A549 (cell line): ENCODE data around the gene COX10. TPM values are rescaled to one million over a fixed set of nuclear protein-coding genes. Genes with fewer than 3 reads are reported as not detected.

Experiments used
- ATAC-seq, 2 experiments: fragments of 200-7000 bp in 1 of 2; fragments of >200 bp in 1 of 2; cut with Nextera tagmentation in 1 of 2; cut with Tn5 transposase in 1 of 2; 3 replicates each; pipeline versions ENCODE4 v1.8.0 to v1.9.1; 2018 to 2020; ENCODE audit warnings: mild to moderate bottlenecking in 1 of 2, moderate library complexity in 1 of 2
- CTCF ChIA-PET: fragments of 300-600 bp; sonication (Branson Sonifier 250); formaldehyde crosslinking; extraction: SDS; loops from one replicate; lab custom pipeline; 2021; ENCODE audit warnings: antibody characterized with exemption, inconsistent platforms; lab: Yijun Ruan, JAX
- POLR2A ChIA-PET: fragments of 350-600 bp; formaldehyde crosslinking; extraction: SDS; loops from one replicate; lab custom pipeline; 2021; ENCODE audit warnings: antibody characterized with exemption, inconsistent platforms; lab: Yijun Ruan, JAX
- DNase-seq, 2 experiments: peaks; one replicate each; pipeline versions ENCODE4 v3.0.0 to v3.0.0-alpha.2; 2011 to 2016; ENCODE audit warnings: low read depth in 1 of 2, low spot score in 1 of 2
- FAIRE-seq: peaks from 2 replicates; lab custom pipeline; 2011; peaks lifted over from hg19 to GRCh38; lab: Jason Lieb, UNC
- H3K27ac ChIP-seq, 2 experiments: fragments of >200 bp; sonication (Bioruptor Twin); formaldehyde crosslinking; 3 replicates each; pipeline ENCODE4 v1.5.1; 2016 to 2017
- H3K4me1 ChIP-seq: fragments of >200 bp; sonication (Bioruptor Twin); formaldehyde crosslinking; 3 replicates; pipeline ENCODE4 v1.6.1; 2016
- H3K4me2 ChIP-seq: fragments of >200 bp; sonication (Bioruptor Twin); formaldehyde crosslinking; 3 replicates; pipeline ENCODE4 v1.6.1; 2016
- H3K4me3 ChIP-seq: fragments of >200 bp; sonication (Bioruptor Twin); formaldehyde crosslinking; 3 replicates; pipeline ENCODE4 v1.5.1; 2016
- H3K9me3 ChIP-seq: fragments of >200 bp; sonication (Bioruptor Twin); formaldehyde crosslinking; 3 replicates; pipeline ENCODE4 v1.6.1; 2016
- ATOH8 ChIP-seq: fragments of 250-450 bp; sonication (Bioruptor Pico); IDR thresholded peaks from 2 replicates; pipeline ENCODE4 v1.5.0; 2020; ENCODE audit warnings: low read depth, mild to moderate bottlenecking, moderate library complexity
- BHLHE40 ChIP-seq: IDR thresholded peaks from 2 replicates; pipeline ENCODE4 v1.6.1; 2012; ENCODE audit warnings: low read depth, low read length, inconsistent platforms
- CHD4 ChIP-seq: fragments of 200-600 bp; sonication (generic); IDR thresholded peaks from 2 replicates; pipeline ENCODE4 v1.6.1; 2016; ENCODE audit warnings: antibody characterized with exemption, mild to moderate bottlenecking, borderline replicate concordance
- ESRRA ChIP-seq: fragments of 150-350 bp; IDR thresholded peaks from 2 replicates; pipeline ENCODE4 v1.6.1; 2014; ENCODE audit warnings: mild to moderate bottlenecking, low read length, borderline replicate concordance
- HDAC2 ChIP-seq: fragments of 200-600 bp; sonication (generic); IDR thresholded peaks from 2 replicates; pipeline ENCODE4 v1.6.1; 2016
- HMGXB4 ChIP-seq: fragments of 250-450 bp; sonication (Bioruptor Pico); IDR thresholded peaks from 2 replicates; pipeline ENCODE4 v1.5.0; 2021; ENCODE audit warnings: mild to moderate bottlenecking, moderate library complexity, borderline replicate concordance
- HOXA7 ChIP-seq: fragments of 250-450 bp; sonication (Bioruptor Pico); IDR thresholded peaks from 2 replicates; pipeline ENCODE4 v1.5.0; 2020; ENCODE audit warnings: mild to moderate bottlenecking, moderate library complexity
- HOXB13 ChIP-seq: fragments of 250-450 bp; sonication (Bioruptor Pico); IDR thresholded peaks from 2 replicates; pipeline ENCODE4 v1.5.0; 2020; ENCODE audit warnings: low read depth, mild to moderate bottlenecking, moderate library complexity
- JUNB ChIP-seq: fragments of >200 bp; sonication (Bioruptor Twin); formaldehyde crosslinking; IDR thresholded peaks from 2 replicates; pipeline ENCODE4 v1.6.1; 2016
- KDM5A ChIP-seq: fragments of 200-600 bp; sonication (generic); IDR thresholded peaks from 2 replicates; pipeline ENCODE4 v1.6.1; 2016; ENCODE audit warnings: antibody characterized with exemption, mild to moderate bottlenecking
- PHF8 ChIP-seq: fragments of 200-600 bp; sonication (generic); IDR thresholded peaks from 2 replicates; pipeline ENCODE4 v1.6.1; 2016; ENCODE audit warnings: low read depth, mild to moderate bottlenecking, antibody characterized with exemption, moderate library complexity, borderline replicate concordance
- POLR2A ChIP-seq: IDR thresholded peaks from 2 replicates; pipeline ENCODE4 v1.6.1; 2012; ENCODE audit warnings: mild to moderate bottlenecking, low read length
- RARB ChIP-seq: fragments of 250-450 bp; sonication (Bioruptor Pico); IDR thresholded peaks from 2 replicates; pipeline ENCODE4 v1.8.0; 2021; ENCODE audit warnings: mild to moderate bottlenecking, moderate library complexity
- SMC3 ChIP-seq: fragments of >200 bp; sonication (Bioruptor Twin); formaldehyde crosslinking; IDR thresholded peaks from 3 replicates; pipeline ENCODE4 v1.6.1; 2018; ENCODE audit warnings: inconsistent platforms
- SREBF2 ChIP-seq: fragments of 450-650 bp; IDR thresholded peaks from 2 replicates; pipeline ENCODE4 v1.6.1; 2014; ENCODE audit warnings: mild to moderate bottlenecking, moderate library complexity
- TFCP2L1 ChIP-seq: fragments of 250-450 bp; sonication (Bioruptor Pico); IDR thresholded peaks from 2 replicates; pipeline ENCODE4 v1.5.0; 2021; ENCODE audit warnings: mild to moderate bottlenecking
- USF2 ChIP-seq: fragments of 450-650 bp; IDR thresholded peaks from 2 replicates; pipeline ENCODE4 v1.6.1; 2014; ENCODE audit warnings: antibody characterized with exemption
- ZFP36 ChIP-seq: fragments of 450-650 bp; IDR thresholded peaks from 2 replicates; pipeline ENCODE4 v1.6.1; 2014; ENCODE audit warnings: borderline replicate concordance; ENCODE audit not compliant: partially characterized antibody
- ZNF302 ChIP-seq: fragments of 250-450 bp; sonication (Bioruptor Pico); IDR thresholded peaks from 2 replicates; pipeline ENCODE4 v1.9.0; 2021; ENCODE audit warnings: inconsistent platforms, mild to moderate bottlenecking, moderate library complexity
- WGBS: methylation state at CpG from one replicate; pipeline ENCODE4 v1.1.6; 2017; ENCODE audit errors: missing lambda C conversion rate; 5-methylcytosine and 5-hydroxymethylcytosine counted together
- polyA plus RNA-seq, 4 experiments: library from polyadenylated mRNA; depleted of rRNA in 3 of 4; stranded (reverse); fragments of >200 nt; fragmentation: RNase III in 1 of 4; extraction: RNeasy Plus Mini Kit Qiagen cat#74134 plus additional on column Dnase treatment in 1 of 4; gene quantifications; 2 replicates in 3 of 4; 3 replicates in 1 of 4; pipeline ENCODE4 v1.2.3, GENCODE V29; 2011 to 2017
- TF ChIP-seq, protein P1 (sequence below): fragments of >200 bp; sonication (Bioruptor Twin); formaldehyde crosslinking; IDR thresholded peaks from 2 replicates; pipeline ENCODE4 v1.6.1; 2016
- TF ChIP-seq, protein P2 (sequence below): IDR thresholded peaks from 2 replicates; pipeline ENCODE4 v1.6.1; 2012; ENCODE audit warnings: low read depth, borderline replicate concordance

Gene COX10
- polyA plus RNA-seq, 2 of the 4 experiments (the other 2 are of a cell fraction), result 15.1 to 25.8 TPM

DNA sequence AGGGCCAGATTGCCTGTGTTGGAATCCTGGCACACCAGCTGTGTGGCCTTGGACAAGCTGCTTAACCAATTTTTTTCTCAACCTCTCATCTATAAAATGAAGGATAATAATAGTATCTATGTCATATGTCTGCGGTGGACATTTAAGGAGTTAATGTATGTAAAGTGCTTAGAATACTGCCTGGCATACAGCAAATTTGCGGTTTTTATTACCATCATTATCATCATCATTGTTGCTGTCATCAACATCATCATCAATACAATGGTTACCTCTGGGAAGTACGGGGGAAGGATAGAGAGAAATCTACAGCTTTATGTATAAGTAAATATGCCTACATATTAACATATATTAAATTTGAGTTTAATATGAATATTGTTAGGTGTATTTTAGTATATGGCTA, 37.1 kb upstream of the COX10 start:
- Histone ChIP-seq H3K9me3 (no peaks in the 10 kb centered on the region), H3K4me1 (no peaks in the 10 kb centered on the region), H3K4me2 (no peak overlapping the region), H3K27ac (no peak overlapping the region), H3K4me3 (no peak overlapping the region)
- ATAC-seq, result no peak
- FAIRE-seq, result no peak
- whole genome bisulfite sequencing, result 87% methylated on average over 3 of the region's 3 CpGs
- ChIA-PET CTCF (no interaction called here), POLR2A (no interaction called here)
- TF ChIP-seq, protein P1, sequence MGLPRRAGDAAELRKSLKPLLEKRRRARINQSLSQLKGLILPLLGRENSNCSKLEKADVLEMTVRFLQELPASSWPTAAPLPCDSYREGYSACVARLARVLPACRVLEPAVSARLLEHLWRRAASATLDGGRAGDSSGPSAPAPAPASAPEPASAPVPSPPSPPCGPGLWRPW, result no peak
- TF ChIP-seq ATOH8 (CRISPR knock-in tag), result no peak
- TF ChIP-seq ESRRA, result no peak
- no peak for TF ChIP-seq SMC3
- no peak for TF ChIP-seq CHD4
- TF ChIP-seq HOXA7 (CRISPR knock-in tag), result no peak
- no peak for TF ChIP-seq ZNF302 (CRISPR knock-in tag)
- TF ChIP-seq BHLHE40, result no peak
- no peak for TF ChIP-seq TFCP2L1
- no peak for TF ChIP-seq SREBF2
- TF ChIP-seq POLR2A, result no peak
- DNase-seq, result no peak

GRCh38 chr17:14033166-14033565, 36.1 kb upstream of the COX10 start:
- 82% methylated on average over 4 of the region's 4 CpGs for WGBS
- no peak for ATAC-seq
- no peak for FAIRE-seq
- no peaks in the 10 kb centered on the region for H3K4me1 ChIP-seq
- H3K27ac ChIP-seq, result no peak overlapping the region
- no peak for DNase-seq
- no peak overlapping the region for H3K4me3 ChIP-seq
- CTCF ChIA-PET, result no interaction called here
- no peaks in the 10 kb centered on the region for H3K9me3 ChIP-seq
- POLR2A ChIA-PET, result no interaction called here
- H3K4me2 ChIP-seq, result no peak overlapping the region
- TF ChIP-seq HOXB13 (CRISPR knock-in tag) (no peak), RARB (CRISPR knock-in tag) (no peak), PHF8 (no peak), BHLHE40 (no peak), KDM5A (no peak), USF2 (no peak), HMGXB4 (no peak), HDAC2 (no peak), JUNB (no peak), ZFP36 (no peak), ATOH8 (CRISPR knock-in tag) (no peak)
- TF ChIP-seq, protein P1, result no peak
- TF ChIP-seq, protein P2, sequence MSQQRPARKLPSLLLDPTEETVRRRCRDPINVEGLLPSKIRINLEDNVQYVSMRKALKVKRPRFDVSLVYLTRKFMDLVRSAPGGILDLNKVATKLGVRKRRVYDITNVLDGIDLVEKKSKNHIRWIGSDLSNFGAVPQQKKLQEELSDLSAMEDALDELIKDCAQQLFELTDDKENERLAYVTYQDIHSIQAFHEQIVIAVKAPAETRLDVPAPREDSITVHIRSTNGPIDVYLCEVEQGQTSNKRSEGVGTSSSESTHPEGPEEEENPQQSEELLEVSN, result no peak
- TF ChIP-seq, all 56 proteins: peak for 0
